Panc1 (cell line): ENCODE data around the gene KRTAP12-3. TPM values are rescaled to one million over a fixed set of nuclear protein-coding genes. Genes with fewer than 3 reads are reported as not detected.
"Not testable (repeated sequence)": the region's sequence is repeated elsewhere in the genome, so short reads cannot be mapped to it uniquely, and the experiment has no call there.

Experiments used
- ATAC-seq: fragments of 200-7000 bp; cut with Tn5 transposase; 2 replicates; pipeline ENCODE4 v1.9.1; 2020; ENCODE audit warnings: mild to moderate bottlenecking, moderate library complexity
- BruUV-seq: library from RNA; stranded (reverse); fragments of 400-500 nt; replicated peaks from 2 replicates; lab custom pipeline; 2021; lab: Mats Ljungman, UMichigan
- CTCF ChIA-PET: fragments of 300-600 bp; sonication (Branson Sonifier 250); formaldehyde crosslinking; loops from one replicate; lab custom pipeline; 2022; ENCODE audit warnings: antibody characterized with exemption; lab: Charles Lee
- POLR2A ChIA-PET: fragments of 300-600 bp; sonication (Branson Sonifier 250); formaldehyde crosslinking; loops from one replicate; lab custom pipeline; 2022; ENCODE audit warnings: antibody characterized with exemption; lab: Charles Lee
- DNase-seq: peaks from one replicate; pipeline ENCODE4 v3.0.0-alpha.2; 2010; ENCODE audit warnings: low read depth, low spot score
- H3K27ac ChIP-seq: 2 replicates; pipeline ENCODE4 v1.5.1; 2011; ENCODE audit warnings: mild to moderate bottlenecking, low read length, inconsistent platforms
- H3K27me3 ChIP-seq: fragments of 200-500 bp; sonication (Bioruptor generic); 2 replicates; pipeline ENCODE4 v1.6.0; 2014; ENCODE audit warnings: low read length, inconsistent platforms; ENCODE audit not compliant: control insufficient read depth, insufficient read depth
- H3K36me3 ChIP-seq: fragments of 200-500 bp; sonication (Bioruptor generic); 2 replicates; pipeline ENCODE4 v1.5.1; 2014; ENCODE audit warnings: inconsistent platforms, mild to moderate bottlenecking, low read length, moderate library complexity; ENCODE audit not compliant: control insufficient read depth, insufficient read depth
- H3K4me1 ChIP-seq: 2 replicates; pipeline ENCODE4 v1.5.1; 2011; ENCODE audit warnings: inconsistent platforms, mild to moderate bottlenecking, low read length, moderate library complexity; ENCODE audit not compliant: control insufficient read depth, insufficient read depth
- H3K4me3 ChIP-seq, 2 experiments: 2 replicates each; pipeline ENCODE4 v1.5.1; 2011 to 2012; ENCODE audit warnings: low read depth in 2 of 2, low read length in 2 of 2, mild to moderate bottlenecking in 2 of 2, inconsistent platforms in 1 of 2, moderate library complexity in 1 of 2
- H3K9me3 ChIP-seq: fragments of 200-500 bp; sonication (Bioruptor generic); 2 replicates; pipeline ENCODE4 v1.5.1; 2014; ENCODE audit warnings: low read depth, mild to moderate bottlenecking, inconsistent platforms, low read length, moderate library complexity; ENCODE audit not compliant: control insufficient read depth, insufficient read depth
- POLR2AphosphoS5 ChIP-seq: IDR thresholded peaks from 2 replicates; pipeline ENCODE4 v1.6.1; 2012; ENCODE audit warnings: mild to moderate bottlenecking, low read depth, low read length, moderate library complexity
- SIN3A ChIP-seq: IDR thresholded peaks from 2 replicates; pipeline ENCODE4 v1.6.1; 2012; ENCODE audit warnings: low read depth, mild to moderate bottlenecking, low read length, moderate library complexity, borderline replicate concordance; ENCODE audit not compliant: insufficient read depth
- TCF7L2 ChIP-seq: IDR thresholded peaks from 2 replicates; pipeline ENCODE4 v1.6.1; 2011; ENCODE audit warnings: mild to moderate bottlenecking, low read depth, low read length, inconsistent platforms
- in situ Hi-C: cut with HindIII; loops from 2 replicates; pipeline ENCODE4 v1.10.0; 2016; ENCODE audit warnings: low sequenced_read_pairs, low pct_unique_long_range_greater_than_20kb
- intact Hi-C: fragments of 100-400 bp; cut with micrococcal nuclease; formaldehyde crosslinking; loops from one replicate; pipeline ENCODE4 v1.10.0; 2022; ENCODE audit not compliant: unreplicated experiment
- total RNA-seq: library from RNA; stranded (reverse); gene quantifications from one replicate; pipeline ENCODE4 v1.2.1, GENCODE V29; 2021; ENCODE audit not compliant: unreplicated experiment
- TF ChIP-seq, protein P1 (sequence below): fragments of 450-650 bp; IDR thresholded peaks from 2 replicates; pipeline ENCODE4 v1.5.1; 2017; ENCODE audit warnings: mild to moderate bottlenecking
- TF ChIP-seq, protein P2 (sequence below), 2 experiments: IDR thresholded peaks; 2 replicates each; pipeline ENCODE4 v1.6.1; 2011 to 2012; ENCODE audit warnings: low read depth in 2 of 2, control low read depth in 1 of 2, low read length in 1 of 2, mild to moderate bottlenecking in 1 of 2, moderate library complexity in 1 of 2; ENCODE audit not compliant: insufficient read depth in 1 of 2

The KRTAP12-3 gene
- total RNA-seq, 1 experiment from 2014 or later: not detected

DNA sequence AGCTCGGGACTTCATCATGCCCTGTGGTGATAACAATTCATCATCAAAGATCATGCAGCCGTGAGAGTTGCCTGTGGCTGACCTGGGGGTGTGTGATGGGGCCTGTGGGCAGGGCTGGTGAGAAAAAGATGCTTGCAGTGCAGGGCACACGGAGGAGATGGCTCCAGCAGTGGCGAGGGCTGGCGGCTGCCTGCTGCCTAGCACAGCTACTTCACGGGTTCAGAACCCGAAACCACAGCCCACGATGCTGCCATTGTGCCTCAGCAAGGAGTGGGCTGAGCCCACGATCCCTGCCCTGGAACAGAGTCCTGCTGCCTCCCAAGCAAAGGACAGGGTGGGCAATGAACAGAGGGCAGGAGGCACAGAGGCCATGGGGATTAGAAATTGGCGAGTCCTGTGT is 31.5 kb upstream of the KRTAP12-3 start:
- intact Hi-C loops (no loop called here), in situ Hi-C loops (no loop called here)
- Histone ChIP-seq H3K36me3 (no peaks in the 10 kb centered on the region), H3K9me3 (peaks cover 7% of the 10 kb centered on the region; the same call in 1 of the 2 replicates), H3K4me1 (no peaks in the 10 kb centered on the region), H3K4me3 (no peak overlapping the region), H3K27ac (no peak overlapping the region), H3K27me3 (no peaks in the 10 kb centered on the region)
- ChIA-PET POLR2A (no interaction called here), CTCF (no interaction called here)
- BruUV-seq: no TSS peak
- DNase-seq (no peak), ATAC-seq (no peak)
- TF ChIP-seq SIN3A: no peak
- TF ChIP-seq TCF7L2: no peak
- TF ChIP-seq, protein P1, sequence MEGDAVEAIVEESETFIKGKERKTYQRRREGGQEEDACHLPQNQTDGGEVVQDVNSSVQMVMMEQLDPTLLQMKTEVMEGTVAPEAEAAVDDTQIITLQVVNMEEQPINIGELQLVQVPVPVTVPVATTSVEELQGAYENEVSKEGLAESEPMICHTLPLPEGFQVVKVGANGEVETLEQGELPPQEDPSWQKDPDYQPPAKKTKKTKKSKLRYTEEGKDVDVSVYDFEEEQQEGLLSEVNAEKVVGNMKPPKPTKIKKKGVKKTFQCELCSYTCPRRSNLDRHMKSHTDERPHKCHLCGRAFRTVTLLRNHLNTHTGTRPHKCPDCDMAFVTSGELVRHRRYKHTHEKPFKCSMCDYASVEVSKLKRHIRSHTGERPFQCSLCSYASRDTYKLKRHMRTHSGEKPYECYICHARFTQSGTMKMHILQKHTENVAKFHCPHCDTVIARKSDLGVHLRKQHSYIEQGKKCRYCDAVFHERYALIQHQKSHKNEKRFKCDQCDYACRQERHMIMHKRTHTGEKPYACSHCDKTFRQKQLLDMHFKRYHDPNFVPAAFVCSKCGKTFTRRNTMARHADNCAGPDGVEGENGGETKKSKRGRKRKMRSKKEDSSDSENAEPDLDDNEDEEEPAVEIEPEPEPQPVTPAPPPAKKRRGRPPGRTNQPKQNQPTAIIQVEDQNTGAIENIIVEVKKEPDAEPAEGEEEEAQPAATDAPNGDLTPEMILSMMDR: no peak
- TF ChIP-seq, protein P2, sequence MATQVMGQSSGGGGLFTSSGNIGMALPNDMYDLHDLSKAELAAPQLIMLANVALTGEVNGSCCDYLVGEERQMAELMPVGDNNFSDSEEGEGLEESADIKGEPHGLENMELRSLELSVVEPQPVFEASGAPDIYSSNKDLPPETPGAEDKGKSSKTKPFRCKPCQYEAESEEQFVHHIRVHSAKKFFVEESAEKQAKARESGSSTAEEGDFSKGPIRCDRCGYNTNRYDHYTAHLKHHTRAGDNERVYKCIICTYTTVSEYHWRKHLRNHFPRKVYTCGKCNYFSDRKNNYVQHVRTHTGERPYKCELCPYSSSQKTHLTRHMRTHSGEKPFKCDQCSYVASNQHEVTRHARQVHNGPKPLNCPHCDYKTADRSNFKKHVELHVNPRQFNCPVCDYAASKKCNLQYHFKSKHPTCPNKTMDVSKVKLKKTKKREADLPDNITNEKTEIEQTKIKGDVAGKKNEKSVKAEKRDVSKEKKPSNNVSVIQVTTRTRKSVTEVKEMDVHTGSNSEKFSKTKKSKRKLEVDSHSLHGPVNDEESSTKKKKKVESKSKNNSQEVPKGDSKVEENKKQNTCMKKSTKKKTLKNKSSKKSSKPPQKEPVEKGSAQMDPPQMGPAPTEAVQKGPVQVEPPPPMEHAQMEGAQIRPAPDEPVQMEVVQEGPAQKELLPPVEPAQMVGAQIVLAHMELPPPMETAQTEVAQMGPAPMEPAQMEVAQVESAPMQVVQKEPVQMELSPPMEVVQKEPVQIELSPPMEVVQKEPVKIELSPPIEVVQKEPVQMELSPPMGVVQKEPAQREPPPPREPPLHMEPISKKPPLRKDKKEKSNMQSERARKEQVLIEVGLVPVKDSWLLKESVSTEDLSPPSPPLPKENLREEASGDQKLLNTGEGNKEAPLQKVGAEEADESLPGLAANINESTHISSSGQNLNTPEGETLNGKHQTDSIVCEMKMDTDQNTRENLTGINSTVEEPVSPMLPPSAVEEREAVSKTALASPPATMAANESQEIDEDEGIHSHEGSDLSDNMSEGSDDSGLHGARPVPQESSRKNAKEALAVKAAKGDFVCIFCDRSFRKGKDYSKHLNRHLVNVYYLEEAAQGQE (IDR thresholded peaks at IDR 0.05; ENCODE audit: insufficient read depth in 1 of 2, low read depth in 2 of 2, low read length in 1 of 2): no peak
- no peak for TF ChIP-seq POLR2AphosphoS5

DNA sequence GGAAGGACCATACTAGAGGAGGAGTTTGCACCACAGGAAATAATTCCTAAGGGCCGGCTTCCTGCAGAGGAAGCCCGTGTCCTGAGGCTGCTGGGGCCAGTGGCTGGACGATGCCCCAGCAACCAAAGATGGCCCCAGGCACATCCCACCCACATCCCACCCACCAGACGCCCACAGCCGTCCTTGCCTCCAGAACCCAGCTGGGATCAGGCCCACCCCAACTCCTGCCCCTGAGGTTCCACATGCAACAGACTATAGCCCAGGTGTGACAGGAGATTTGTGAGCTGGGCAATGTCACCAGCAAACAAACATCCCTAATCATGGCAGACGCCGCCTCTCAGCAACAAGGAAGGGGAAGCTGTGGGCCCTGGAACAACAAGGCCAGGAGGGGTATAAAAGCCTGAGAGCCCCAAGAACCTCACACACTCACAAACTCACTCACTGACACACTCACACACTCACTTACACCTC is 31.0 kb upstream of the KRTAP12-3 start, which contains the start of gene KRTAP10-9:
TSS of gene KRTAP10-9 (plus strand) at position 421 of the 471 bp plus-strand sequence. CDS start 79 bp downstream, outside the sequence.
- Histone ChIP-seq H3K36me3 (no peaks in the 10 kb centered on the region), H3K4me3 (no peak within 1 kb of the TSS), H3K4me1 (no peaks in the 10 kb centered on the region), H3K9me3 (peaks cover 7% of the 10 kb centered on the region; the same call in 1 of the 2 replicates), H3K27me3 (no peaks in the 10 kb centered on the region), H3K27ac (no peak within 1 kb of the TSS)
- ATAC-seq (no peak), DNase-seq (no peak)
- ChIA-PET POLR2A (no interaction called here), CTCF (interaction anchor here (0.6 kb wide), 1 partner anchor 97 kb away, joined by 10 read pairs; no protein-coding TSS in a partner anchor)
- intact Hi-C loops (no loop called here), in situ Hi-C loops (no loop called here)
- TF ChIP-seq, protein P2 (IDR thresholded peaks at IDR 0.05; ENCODE audit: insufficient read depth in 1 of 2, low read depth in 2 of 2, low read length in 1 of 2): no peak
- TF ChIP-seq, protein P1: no peak
- TF ChIP-seq TCF7L2 (no peak), POLR2AphosphoS5 (no peak), SIN3A (no peak)
- BruUV-seq: no TSS peak

DNA sequence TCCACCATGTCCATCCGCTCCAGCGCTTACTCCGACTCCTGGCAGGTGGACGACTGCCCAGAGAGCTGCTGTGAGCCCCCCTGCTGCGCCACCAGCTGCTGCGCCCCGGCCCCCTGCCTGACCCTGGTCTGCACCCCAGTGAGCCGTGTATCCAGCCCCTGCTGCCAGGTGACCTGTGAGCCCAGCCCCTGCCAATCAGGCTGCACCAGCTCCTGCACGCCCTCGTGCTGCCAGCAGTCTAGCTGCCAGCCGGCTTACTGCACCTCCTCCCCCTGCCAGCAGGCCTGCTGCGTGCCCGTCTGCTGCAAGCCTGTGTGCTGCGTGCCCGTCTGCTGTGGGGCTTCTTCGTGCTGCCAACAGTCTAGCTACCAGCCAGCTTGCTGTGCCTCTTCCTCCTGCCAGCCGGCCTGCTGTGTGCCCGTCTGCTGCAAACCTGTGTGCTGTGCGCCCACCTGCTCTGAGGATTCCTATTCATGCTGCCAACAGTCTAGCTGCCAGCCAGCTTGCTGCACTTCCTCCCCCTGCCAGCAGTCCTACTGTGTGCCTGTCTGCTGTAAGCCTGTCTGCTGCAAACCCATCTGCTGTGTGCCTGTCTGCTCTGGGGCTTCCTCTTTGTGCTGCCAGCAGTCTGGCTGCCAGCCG is 30.4 kb upstream of the KRTAP12-3 start:
- POLR2A ChIA-PET, in situ Hi-C loops, intact Hi-C loops, H3K27ac ChIP-seq, H3K4me3 ChIP-seq, H3K9me3 ChIP-seq, H3K36me3 ChIP-seq, ATAC-seq, H3K4me1 ChIP-seq, H3K27me3 ChIP-seq, BruUV-seq, DNase-seq: not testable (repeated sequence)
- CTCF ChIA-PET: interaction anchor here (0.6 kb wide), 1 partner anchor 98 kb away, joined by 10 read pairs; no protein-coding TSS in a partner anchor
